GM18873 (cell line): ENCODE results near the gene MKNK2.
A peak's percentile ranks its signal among the peaks of the same experiment; 100 is the strongest.
"Not testable (repeated sequence)": the region's sequence is repeated elsewhere in the genome, so short reads cannot be mapped to it uniquely, and the experiment has no call there.

Experiments
- ATAC-seq: cut with Tn5 transposase; IDR thresholded peaks from one replicate; pipeline ENCODE4 v1.9.1; 2021; ENCODE audit warnings: mild to moderate bottlenecking, moderate library complexity, moderate number of reproducible peaks; ENCODE audit not compliant: unreplicated experiment, low FRiP score

The MKNK2 gene

DNA sequence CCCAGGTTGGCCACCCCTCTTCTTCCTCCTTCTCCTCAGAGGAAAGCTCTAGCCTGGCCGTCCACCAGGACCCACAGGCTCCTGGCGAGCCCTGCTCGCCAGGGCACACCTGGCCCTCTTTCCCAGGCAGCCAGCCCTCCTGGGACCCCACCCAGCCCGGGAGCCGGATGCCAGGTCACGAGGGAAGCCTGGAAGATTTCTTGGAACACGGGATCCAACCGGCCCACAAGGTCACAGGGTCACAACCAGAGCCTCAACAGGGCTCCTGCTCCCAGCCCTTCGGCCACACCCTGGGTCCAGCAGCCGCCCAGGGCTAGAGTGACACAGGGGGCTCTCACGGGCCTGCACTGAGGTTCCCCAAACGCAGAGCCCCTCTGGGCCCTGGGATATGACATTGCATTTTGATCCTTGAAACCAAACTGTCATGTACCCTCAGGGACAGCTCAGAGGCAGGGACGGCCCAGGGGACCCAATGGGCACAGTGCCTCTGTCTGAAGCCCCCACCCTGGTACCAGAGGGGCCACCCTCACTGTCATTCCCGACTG, 5.5 kb downstream of the MKNK2 start:
- no peak for ATAC-seq

DNA sequence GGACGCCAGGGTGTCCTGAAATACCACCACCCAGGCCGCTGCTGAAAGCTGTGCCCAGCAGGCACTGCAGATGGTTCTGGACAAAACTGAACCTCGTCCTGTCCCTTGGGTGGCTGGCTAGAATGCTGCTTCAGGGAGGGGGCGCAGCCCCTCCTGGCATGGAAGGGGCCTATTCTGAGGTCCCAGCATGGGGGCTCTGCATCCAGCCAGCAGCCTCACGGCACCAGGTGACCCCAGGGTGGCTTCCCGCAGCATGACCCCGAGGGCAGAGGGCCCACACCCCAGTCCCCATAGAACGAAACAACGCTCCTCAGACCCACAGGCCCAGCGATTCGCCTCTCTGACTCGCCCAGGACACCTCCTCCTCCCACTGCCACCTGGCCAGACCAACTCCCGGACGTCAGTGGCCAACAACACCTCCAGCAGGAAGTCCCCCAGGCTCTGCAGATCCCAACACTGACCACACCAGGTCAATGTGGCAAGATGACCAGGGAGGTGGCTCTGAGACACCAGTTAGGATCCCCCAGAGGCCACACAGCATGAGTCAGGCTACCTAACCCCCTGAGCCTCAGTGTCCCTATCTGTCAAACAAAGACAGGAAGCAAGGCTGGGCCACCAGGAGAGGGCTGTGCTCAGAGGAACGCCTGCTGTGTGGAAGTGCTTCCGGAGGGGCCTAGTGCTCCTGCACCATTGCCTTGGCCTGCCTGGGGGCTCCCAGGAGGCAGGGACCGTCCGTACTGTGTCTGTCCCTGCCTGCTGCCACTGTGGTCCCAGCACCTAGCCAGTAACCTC, 6.1 kb downstream of the MKNK2 start:
- no peak for ATAC-seq

DNA sequence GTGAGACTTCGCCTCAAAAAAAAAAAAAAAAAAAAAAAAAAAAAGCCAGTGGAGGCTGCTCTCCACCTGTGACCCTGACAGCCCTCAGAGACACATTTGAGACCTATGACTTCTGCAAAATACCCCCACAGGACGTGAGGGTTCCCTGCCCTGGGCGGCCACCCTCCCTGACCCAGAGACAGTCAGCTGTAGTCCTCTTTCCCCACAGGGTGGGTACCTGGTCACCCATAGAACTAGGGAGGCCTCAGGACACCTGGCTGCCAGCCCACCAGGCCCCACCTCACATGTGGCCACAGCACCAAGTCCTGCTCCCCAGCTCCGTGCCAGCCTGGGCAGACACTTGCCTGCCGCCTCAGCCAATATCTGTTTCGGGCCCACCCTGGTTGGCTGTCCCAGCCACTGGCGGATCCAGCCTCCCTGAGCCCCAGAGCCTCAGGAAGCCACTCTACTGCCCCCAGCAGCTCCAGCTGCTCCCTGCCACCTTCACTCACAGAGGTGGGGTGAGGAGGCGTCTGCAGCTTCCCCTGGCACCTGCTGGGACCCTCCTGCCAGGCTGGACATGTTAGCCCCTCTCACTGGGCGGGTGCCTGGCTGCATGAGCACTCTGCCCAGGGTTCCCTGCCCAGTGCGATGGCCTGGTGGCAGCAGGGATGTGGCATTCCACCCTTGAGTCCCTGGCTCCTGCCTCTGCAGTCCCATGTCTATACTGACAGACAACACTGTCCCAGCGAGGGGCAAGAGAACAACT, 6.9 kb downstream of the MKNK2 start:
- ATAC-seq = no peak

DNA sequence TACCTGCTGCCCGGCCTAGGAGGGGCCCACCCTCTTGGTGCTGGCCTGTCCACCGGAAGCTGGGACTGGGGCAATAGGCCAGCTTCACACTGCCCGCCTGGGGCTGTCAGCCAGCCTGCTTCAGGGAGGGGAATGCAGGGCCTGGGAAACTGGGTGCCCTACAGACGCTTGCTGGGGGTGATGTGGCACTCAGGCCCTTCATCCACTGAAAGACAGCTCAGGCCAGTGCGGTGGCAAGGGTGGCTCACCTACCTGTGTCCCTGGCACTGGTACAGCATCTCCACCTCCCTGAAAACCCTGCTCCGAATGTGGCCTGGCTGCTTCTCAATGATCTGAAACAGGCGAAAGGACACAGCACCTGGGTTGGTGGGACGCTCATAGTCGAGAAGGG, 7.8 kb downstream of the MKNK2 start:
- ATAC-seq = no peak

DNA sequence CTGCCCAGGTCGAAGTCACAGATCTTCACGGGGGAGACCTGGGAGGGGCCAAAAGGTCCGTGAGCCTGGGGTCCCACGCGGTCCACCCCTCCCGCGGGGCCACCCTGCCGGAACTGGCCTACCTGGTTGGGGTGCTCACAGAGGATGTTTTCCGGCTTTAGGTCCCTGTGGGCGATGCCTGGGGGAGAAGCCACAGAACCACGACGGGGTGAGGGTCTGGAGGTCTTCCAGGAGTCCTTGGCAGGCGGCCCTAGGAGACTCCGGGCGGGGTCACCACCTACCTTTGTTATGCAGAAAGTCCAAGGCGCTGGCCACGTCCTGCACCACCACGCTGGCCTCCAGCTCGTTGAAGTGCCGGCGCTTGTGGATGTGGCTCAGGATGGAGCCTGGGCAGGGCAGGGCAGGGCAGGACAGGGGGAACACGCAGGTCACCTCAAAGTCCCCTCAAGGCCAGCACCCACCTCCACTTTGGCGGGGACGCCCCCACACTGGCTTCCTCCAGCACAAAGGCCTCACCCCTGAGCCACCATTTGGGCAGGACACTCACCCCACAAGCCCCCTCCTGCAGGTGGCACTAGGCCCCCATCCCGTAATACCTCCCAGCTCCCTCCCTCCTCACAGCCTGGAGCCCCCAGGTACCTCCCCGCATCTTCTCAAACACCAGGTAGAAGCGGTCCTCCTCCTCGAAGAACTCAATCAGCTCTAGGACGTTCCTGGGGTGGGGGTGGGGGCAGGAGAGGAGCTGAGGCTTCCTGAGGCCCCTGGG, 8.4 kb downstream of the MKNK2 start:
- peak; percentile 14 for ATAC-seq

DNA sequence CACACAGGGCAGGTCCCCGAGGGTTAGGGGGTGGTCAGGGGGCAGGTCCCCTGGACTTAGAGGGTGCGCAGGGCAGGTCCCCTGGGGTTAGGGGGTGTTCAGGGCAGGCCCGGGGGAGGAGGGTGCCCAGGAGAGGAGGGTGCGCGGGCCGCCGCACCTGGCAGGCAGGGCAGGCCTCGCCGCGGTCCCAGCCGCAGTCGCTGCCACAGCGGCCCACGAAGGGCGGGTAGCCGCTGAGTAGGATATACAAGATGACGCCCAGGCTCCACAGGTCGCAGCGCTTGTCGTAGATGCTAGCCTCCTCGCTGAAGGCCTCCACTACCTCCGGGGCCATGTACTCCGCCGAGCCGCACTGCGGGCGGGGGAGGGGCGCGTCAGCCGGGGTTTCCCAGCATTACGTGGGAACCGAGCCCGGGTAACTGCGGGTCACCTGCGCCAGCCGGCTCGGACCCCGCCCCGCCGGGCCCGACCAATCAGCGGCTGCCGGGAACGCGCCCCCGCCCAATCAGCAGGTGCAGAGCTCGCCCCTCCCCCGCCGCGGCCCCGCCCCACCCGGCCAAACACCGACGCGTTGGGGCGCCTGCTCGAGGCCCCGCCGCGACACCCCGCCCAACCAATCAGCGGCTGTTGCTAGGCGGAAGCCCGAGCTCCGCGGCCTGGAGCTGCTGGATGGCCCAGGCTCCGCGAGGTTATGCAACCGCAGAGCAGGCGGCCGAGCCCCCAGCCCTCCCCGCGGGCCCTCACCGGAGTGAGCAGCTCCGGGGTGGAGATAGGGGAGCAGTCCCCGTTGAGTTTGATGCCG, 9.2 kb downstream of the MKNK2 start:
- peak; percentile 39 for ATAC-seq

DNA sequence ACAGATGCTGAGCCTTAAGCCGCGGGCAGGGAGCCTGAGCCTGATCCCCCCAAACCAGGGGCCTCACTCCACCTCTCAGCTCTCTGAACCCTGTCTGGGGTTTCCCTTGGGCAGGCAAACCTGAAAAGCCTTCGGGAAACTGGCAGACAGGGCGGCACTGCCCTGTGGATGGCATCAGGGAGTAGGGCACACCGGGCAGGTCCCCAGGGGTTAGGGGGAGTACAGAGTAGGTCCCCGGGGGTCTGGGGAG, 9.7 kb downstream of the MKNK2 start:
- no peak for ATAC-seq

DNA sequence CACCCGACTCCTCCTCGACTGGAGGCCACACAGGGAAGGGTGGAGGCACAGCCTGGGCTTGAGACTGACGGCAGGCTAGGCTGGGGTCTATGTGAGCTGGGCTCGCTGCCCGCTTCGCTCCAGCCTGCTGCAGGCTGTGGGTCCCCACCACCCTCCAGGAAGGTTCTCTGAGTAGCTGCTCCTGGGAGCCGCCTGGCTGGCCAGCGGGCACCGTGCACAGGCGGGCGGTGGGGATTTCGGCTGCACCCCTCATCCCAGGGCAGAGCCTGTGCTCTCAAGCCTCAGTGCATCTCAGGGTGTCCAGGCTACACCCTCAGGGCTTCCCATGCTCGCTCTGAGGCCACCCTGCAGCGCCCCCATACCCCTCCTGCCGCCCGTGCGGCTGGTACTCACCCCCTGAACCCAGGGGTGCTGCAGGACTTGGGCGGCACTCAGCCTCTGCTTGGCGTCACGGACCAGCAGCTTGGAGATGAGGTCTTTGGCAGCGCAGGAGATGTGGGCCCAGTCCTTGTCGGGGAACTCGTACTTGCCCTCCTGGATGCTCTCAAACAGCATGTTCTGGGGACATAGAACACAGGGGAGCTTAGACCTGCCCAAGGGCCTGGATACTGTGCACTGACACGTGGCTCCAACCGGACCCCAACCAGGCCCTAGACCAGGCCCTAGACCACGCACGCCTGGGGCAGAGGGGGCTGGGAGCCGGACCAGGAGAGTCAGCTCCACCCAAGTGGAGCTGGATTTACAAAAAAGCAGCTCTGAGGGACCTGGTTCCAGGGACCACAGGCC, 10.2 kb downstream of the MKNK2 start:
- no peak for ATAC-seq

DNA sequence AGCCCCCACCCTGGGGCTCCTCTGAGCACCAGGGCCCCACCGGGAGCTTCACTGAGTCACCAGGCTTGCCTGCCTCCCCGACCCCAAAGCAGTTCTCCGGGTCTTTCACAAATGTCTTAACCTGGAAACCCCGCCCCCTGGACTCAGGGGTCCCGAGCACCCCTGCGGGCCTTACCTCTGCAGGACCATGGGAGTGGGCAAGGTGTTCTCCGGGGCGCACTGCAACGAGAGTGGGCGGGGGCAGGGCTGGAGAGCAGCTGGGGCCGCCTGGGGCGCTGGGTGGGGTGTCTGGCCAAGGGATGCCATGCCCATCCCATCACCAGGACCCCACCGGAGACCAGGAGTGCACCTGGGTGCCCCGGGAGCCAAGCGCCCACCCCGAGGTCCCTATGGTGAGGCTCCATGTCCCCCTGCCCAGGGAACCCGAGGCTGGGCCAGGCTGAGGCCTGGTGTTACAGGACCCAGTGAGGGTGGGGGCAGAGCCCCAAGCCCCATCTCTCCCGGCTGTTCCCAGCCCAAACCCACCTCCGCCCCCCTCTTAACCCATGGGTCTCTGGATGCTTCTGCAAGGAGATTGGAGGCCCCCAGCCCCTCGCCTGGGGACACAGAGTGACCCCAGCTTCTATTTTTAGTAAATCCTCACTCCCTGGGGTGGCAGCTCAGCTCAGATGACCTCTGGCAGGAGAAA, 10.9 kb downstream of the MKNK2 start:
- no peak for ATAC-seq

DNA sequence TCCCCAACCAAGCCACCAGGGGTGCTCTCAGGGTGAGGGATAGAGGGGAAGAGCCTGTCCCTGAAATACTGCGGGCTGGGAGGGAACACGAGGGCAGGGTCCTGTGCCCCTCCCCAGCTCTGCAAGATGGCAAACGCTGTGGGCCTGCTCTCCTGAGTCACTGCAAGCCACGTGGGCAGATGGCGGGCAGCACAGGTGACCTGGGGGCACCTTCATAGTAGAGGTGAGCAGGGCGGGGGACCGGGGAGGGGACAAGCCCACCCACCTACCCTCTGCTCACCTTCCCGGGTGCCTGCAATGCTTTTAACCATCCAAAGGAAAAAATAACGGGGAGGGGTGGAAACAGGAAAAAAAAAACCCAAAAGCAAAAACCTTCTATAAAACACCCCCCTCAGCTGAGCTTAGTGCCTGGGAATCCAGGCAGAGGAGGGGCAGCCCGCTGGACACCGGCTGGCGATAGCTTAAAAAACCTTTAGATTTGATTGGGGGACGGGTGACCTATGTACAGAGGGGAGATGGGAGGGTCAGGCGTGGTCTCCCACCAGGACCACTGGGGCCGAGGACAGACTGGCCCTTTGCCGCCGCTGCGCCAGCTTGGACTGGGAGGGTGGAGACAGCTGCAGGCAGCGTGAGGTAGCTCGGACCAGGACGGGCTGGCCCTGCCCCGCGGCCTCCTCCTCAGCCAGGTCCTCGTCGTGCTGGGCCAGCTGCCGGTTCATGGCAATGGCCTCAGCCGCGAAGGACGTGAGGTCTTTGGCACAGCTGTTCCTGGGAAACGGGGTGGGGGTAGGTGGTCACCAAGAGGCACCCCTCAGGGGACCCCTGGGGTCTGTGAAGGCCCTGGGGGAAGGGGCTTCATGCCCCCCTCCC, 11.7 kb downstream of the MKNK2 start:
- ATAC-seq = no peak

DNA sequence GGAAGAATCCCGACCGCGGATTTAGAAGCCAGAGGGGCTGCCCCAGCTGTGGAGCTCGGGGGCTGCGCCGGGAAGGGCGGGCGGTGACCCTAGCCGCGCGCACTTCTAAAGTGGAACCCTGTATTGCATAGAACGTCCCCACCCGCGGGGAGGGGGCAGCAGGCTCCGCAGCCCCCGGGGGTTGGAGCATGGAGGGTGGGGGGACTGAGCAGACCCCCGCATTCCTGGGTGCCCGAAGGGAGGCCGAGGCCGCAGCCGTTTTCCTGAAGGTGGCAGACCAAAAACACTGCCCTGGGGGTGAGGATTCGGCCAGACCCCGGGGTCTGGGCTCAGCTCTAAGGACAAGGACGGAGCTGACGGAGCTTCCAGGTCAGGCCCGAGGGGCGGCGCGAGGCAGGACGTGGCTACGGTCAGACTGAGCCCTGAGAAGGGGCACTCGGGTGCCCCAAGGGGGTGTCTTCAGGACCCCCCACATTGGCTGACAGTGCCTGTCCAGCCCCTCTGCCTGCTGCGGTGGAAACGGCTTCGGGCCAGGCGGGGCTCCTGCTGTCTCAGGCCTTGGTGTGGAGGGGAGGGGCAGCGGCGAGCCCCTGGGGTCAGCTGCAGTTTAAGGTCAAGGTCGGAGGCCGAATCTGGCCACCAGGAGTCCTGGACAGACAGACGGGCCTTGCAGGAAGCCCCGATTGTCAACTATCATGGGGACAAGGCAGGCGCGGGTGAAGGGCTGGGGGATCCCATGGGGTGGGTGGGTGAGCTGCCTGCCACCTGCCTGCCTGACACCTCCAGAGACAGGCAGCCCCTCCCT, 12.6 kb downstream of the MKNK2 start:
- ATAC-seq = no peak

DNA sequence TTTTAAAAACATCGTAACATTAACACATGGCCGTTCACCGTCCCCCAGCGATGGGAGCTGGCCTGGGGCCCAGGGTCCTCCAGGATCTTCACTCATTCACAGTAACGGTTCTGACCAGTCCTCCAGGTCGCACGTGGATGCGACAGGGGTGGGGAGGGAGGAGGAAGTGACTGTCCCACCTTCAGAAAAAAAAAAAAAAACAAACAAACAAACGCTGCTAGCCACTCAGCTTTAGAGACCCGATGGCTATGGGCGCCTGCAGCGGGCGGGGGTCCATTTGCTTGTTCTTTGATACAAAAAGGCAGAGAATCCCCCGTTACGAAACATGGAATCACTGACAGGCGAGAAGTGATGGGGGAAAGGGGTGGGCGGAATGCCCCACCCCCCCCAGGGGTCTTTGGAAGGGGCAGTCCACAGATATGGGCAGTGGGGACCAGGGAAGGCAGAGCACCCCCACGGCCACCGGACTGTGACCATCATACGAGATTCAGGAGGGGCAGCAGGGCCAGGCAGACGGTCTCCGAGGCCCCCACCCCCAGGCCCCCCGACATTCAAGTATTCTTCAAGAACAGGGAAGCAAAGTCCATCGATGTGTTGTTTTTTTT, 13.3 kb downstream of the MKNK2 start:
- ATAC-seq = no peak

DNA sequence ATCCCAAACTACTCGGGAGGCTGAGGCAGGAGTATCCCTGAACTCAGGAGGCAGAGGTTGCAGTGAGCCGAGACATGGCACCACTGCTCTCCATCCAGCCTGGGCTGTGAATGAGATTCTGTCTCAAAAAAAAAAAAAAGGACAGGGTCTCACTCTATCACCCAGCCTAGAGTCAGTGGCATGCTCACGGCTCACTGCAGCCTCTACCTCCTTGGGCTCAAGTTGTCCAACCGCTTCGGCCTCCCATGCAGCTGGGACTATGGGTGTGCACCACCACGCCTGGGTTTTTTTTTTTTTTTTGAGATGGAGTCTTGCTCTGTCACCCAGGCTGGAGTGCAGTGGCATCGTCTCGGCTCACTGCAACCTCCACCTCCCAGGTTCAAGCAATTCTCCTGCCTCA, 14.6 kb downstream of the MKNK2 start:
- ATAC-seq = no peak

DNA sequence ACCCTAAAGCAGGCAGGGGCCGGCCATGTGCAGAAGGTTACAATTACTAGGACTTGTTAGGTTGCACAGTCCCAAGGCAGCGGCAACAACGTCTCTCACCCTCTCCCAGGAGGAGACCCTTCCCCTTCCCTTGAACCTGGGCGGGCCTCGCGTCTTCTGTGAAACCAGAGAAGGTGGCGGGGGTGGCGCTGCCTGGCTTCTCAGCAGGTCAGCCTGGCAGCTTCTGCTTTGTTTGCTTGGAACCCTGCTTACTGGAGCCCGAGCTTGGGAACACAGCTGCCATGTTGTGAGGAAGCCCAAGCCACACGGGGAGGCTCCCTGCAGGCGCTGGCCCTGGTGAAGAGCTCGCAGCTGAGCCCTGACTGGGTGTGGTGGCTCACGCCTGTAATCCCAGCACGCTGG, 15.5 kb downstream of the MKNK2 start:
- no peak for ATAC-seq

DNA sequence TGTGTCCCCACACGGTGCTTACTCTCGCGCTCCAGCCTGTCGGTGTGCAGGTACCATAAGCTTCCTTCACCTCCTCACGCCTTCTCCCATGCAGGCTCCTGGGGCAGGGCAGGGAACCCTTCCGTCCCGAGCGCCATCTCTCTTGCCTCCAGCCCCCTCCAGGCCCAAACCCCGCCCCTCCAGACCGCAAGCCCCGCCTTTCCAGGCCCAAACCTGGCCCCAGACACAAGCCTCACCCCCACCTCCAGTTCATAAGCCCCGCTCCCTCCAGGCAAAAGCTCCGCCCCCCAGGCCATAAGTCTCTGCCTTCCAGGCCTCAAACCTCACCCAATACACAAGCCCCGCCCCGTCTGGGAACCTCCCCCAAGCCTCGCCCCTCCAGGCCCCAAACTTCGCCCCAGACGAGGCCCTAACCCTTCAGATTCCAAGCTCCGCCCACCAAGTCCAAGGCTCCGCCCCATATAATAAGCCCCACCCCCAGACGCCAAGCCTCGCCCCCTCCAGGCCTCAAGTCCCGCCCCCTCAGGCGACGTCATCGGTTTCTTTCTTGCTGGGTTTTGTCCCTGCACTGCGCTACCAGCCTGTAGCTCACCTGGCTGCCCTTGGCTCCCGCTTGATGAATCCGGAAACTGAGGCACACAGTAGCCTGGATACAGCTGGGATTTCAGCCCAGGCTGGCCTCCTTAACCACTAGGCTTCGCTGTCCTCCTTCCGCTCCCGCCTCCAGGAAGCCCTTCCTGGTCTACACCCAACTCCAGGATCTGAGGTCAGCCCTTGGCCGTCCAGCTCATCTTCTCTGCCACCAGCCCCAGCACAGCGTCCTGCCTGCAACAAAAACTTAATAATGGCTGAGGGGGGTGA, 16.1 kb downstream of the MKNK2 start:
- ATAC-seq = no peak

DNA sequence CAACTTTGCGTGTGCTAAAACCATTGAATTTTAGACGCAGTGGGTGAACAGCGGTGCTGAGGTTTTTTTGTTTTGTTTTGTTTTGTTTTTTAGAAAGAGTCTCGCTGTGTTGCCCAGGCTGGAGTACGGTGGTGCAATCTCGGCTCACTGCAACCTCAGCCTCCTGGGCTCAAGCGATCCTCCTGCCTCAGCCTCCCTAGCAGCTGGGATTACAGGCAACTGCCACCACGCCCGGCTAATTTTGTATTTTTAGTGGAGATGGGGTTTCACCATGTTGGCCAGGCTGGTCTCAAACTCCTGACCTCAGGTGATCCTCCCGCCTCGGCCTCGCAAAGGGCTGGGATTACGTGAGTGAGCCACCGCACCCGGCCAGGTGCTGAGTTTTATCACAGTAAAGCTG, 16.8 kb downstream of the MKNK2 start:
- ATAC-seq = not testable (repeated sequence)
